ENCODE data around the gene SEH1L.
"Not testable (repeated sequence)": the region's sequence is repeated elsewhere in the genome, so short reads cannot be mapped to it uniquely, and the experiment has no call there.

SEH1L gene

GRCh38 chr18:12944709-12945108 lies 3.1 kb upstream of the SEH1L start:
- no peak for DNase-seq

- DNase-seq: no peak
These were observed 1.1 kb upstream of the SEH1L start for GRCh38 chr18:12946549-12947284.

GRCh38 chr18:12948050-12948804 lies 416 bp downstream of the SEH1L start:
- DNase-seq: peak; percentile 97

GRCh38 chr18:12958478-12958877 lies 10.7 kb downstream of the SEH1L start:
- no peak for DNase-seq

- DNase-seq: no peak
These were observed 12.6 kb downstream of the SEH1L start for GRCh38 chr18:12960395-12960794.

GRCh38 chr18:12960853-12961397 lies 13.1 kb downstream of the SEH1L start:
- DNase-seq: no peak

GRCh38 chr18:12963069-12963468 lies 15.3 kb downstream of the SEH1L start:
- DNase-seq: no peak

GRCh38 chr18:12968115-12968514 lies 20.3 kb downstream of the SEH1L start:
- DNase-seq: no peak

- no peak for DNase-seq
These were observed 20.8 kb downstream of the SEH1L start for GRCh38 chr18:12968619-12969018.

GRCh38 chr18:12973562-12974213 lies 25.9 kb downstream of the SEH1L start:
- DNase-seq: no peak

- no peak for DNase-seq
These were observed 27.7 kb downstream of the SEH1L start for GRCh38 chr18:12975488-12975887.

- DNase-seq: no peak
These were observed 28.5 kb downstream of the SEH1L start for GRCh38 chr18:12976305-12976704.

GRCh38 chr18:12980065-12980464 lies 32.3 kb downstream of the SEH1L start:
- not testable (repeated sequence) for DNase-seq

- no peak for DNase-seq
These were observed 41.7 kb downstream of the SEH1L start for GRCh38 chr18:12989397-12990122.

GRCh38 chr18:12990123-12990475 lies 42.3 kb downstream of the SEH1L start:
- no peak for DNase-seq

- DNase-seq: no peak
These were observed 42.8 kb downstream of the SEH1L start for GRCh38 chr18:12990641-12990966.

- peak; percentile 96 for DNase-seq
These were observed 43.4 kb downstream of the SEH1L start, which contains the start of gene CEP192 for GRCh38 chr18:12990967-12991820. Gene CEP192, plus strand, starts transcription at chr18:12991362. Its CDS starts 8,063 bp downstream, at chr18:12999425.

GRCh38 chr18:12991821-12992179 lies 44.0 kb downstream of the SEH1L start:
- no peak for DNase-seq

GRCh38 chr18:12993439-12993838 lies 45.6 kb downstream of the SEH1L start:
- no peak for DNase-seq

GRCh38 chr18:12995424-12995823 lies 47.6 kb downstream of the SEH1L start:
- no peak for DNase-seq

GRCh38 chr18:12995952-12996477 lies 48.2 kb downstream of the SEH1L start:
- no peak for DNase-seq
